Stimulated activated effector memory CD8-positive, alpha-beta T cell treated with anti-CD3 and anti-CD28 coated beads, Interleukin-12 subunit alpha, Interleukin-12 subunit beta, amount 100 ng/mL, for 72 hours (primary cell): ENCODE measurements around the gene GAS2L2.
A peak's percentile ranks its signal among the peaks of the same experiment; 100 is the strongest.

Source experiments
- ATAC-seq: fragments of 150-1000 bp; cut with Tn5 transposase; 2 replicates; pipeline ENCODE4 v1.10.0; 2021
- DNase-seq, 2 donors: peaks; one replicate each; pipeline ENCODE4 v3.0.0; 2021 to 2022; ENCODE audit warnings: low spot score in 2 of 2
- H3K27ac Mint-ChIP-seq: one replicate; pipeline ENCODE4 v1.8.0; 2022; ENCODE audit warnings: mild to moderate bottlenecking, mixed read lengths
- H3K36me3 Mint-ChIP-seq: one replicate; pipeline ENCODE4 v1.8.0; 2022; ENCODE audit warnings: mild to moderate bottlenecking, mixed read lengths
- H3K4me1 Mint-ChIP-seq: one replicate; pipeline ENCODE4 v1.8.0; 2022; ENCODE audit warnings: mixed read lengths
- H3K4me3 Mint-ChIP-seq: one replicate; pipeline ENCODE4 v1.8.0; 2022; ENCODE audit warnings: mild to moderate bottlenecking, mixed read lengths
- H3K9me3 Mint-ChIP-seq: one replicate; pipeline ENCODE4 v1.8.0; 2022; ENCODE audit warnings: mixed read lengths

Gene GAS2L2

GRCh38 chr17:35780950-35781349 is 27.9 kb upstream of the GAS2L2 start:
- no peak overlapping the region for H3K27ac Mint-ChIP-seq
- H3K9me3 Mint-ChIP-seq = no peaks in the 10 kb centered on the region
- no peak for DNase-seq
- no peaks in the 10 kb centered on the region for H3K4me1 Mint-ChIP-seq
- no peak overlapping the region for H3K4me3 Mint-ChIP-seq
- no peaks in the 10 kb centered on the region for H3K36me3 Mint-ChIP-seq
- no peak for ATAC-seq

DNA sequence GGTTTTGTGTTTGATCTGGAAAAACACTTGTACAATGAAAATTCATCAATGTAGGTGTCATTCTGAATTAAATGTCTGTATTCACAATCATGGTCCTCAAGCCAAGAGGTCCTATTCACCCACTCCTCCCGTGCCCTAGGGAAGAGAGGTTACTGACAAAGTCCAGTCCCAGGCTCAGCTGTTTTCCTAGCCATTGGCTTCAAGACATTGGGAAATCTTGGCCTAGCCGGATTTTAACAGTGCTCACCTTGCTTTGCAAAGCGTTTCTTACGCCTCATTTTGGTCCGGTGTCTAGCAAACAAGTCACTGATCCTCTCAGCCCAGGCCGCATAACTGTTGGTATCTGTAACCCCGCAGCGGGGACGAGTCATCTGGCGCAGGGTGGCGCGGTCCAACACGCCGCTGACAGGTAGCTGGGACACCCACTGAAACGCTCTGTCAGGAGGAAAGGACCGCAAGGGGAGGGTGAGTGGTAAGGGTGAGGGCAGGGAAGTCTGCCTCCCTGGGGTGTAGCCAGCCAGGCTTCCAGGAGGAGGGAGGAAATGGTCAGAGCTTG is 25.7 kb upstream of the GAS2L2 start:
- ATAC-seq (no peak), DNase-seq (no peak)
- H3K36me3 Mint-ChIP-seq = no peaks in the 10 kb centered on the region
- H3K27ac Mint-ChIP-seq = no peak overlapping the region
- no peaks in the 10 kb centered on the region for H3K4me1 Mint-ChIP-seq
- no peaks in the 10 kb centered on the region for H3K9me3 Mint-ChIP-seq
- no peak overlapping the region for H3K4me3 Mint-ChIP-seq

DNA sequence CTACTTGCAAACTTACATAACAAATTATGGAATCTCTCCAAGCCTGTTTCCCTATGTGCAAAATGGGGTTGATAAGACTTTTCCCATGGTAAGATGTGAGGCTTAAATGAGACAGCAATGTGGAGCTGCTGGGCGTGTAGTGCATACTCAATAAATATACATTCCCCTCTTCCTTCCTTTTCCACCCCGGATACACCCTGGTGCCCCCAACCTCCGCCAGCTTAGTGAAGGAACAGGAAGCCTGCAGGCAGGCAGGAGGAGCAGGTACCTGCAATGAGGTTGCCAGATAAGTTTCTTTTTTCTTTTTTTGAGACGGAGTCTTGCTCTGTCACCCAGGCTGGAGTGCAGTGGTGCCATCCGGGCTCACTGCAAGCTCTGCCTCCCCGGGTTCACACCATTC is 22.5 kb upstream of the GAS2L2 start:
- Mint-ChIP-seq H3K4me3 (no peak overlapping the region), H3K36me3 (no peaks in the 10 kb centered on the region), H3K9me3 (no peaks in the 10 kb centered on the region), H3K4me1 (no peaks in the 10 kb centered on the region), H3K27ac (no peak overlapping the region)
- no peak for ATAC-seq
- DNase-seq = no peak

- ATAC-seq (no peak), DNase-seq (no peak)
- no peak overlapping the region for H3K4me3 Mint-ChIP-seq
- no peaks in the 10 kb centered on the region for H3K36me3 Mint-ChIP-seq
- H3K9me3 Mint-ChIP-seq = no peaks in the 10 kb centered on the region
- H3K27ac Mint-ChIP-seq = no peak overlapping the region
- no peaks in the 10 kb centered on the region for H3K4me1 Mint-ChIP-seq
Measured at GRCh38 chr17:35775039-35775438, 22.0 kb upstream of the GAS2L2 start.

- Mint-ChIP-seq H3K4me3 (no peak overlapping the region), H3K9me3 (no peaks in the 10 kb centered on the region), H3K4me1 (no peaks in the 10 kb centered on the region), H3K27ac (no peak overlapping the region), H3K36me3 (no peaks in the 10 kb centered on the region)
- ATAC-seq (no peak), DNase-seq (no peak)
Measured at GRCh38 chr17:35774499-35774898, 21.5 kb upstream of the GAS2L2 start.

GRCh38 chr17:35773679-35774425 is 20.8 kb upstream of the GAS2L2 start:
- Mint-ChIP-seq H3K27ac (no peak overlapping the region), H3K36me3 (no peaks in the 10 kb centered on the region), H3K4me3 (no peak overlapping the region), H3K9me3 (no peaks in the 10 kb centered on the region), H3K4me1 (no peaks in the 10 kb centered on the region)
- ATAC-seq (peak; percentile 28), DNase-seq (no peak)

- no peaks in the 10 kb centered on the region for H3K4me1 Mint-ChIP-seq
- H3K4me3 Mint-ChIP-seq = no peak overlapping the region
- ATAC-seq (peak; percentile 22), DNase-seq (no peak)
- no peaks in the 10 kb centered on the region for H3K9me3 Mint-ChIP-seq
- no peaks in the 10 kb centered on the region for H3K36me3 Mint-ChIP-seq
- no peak overlapping the region for H3K27ac Mint-ChIP-seq
Measured at GRCh38 chr17:35773129-35773528, 20.1 kb upstream of the GAS2L2 start.

- Mint-ChIP-seq H3K4me3 (no peak overlapping the region), H3K27ac (no peak overlapping the region), H3K4me1 (peaks cover under 1% of the 10 kb centered on the region), H3K36me3 (no peaks in the 10 kb centered on the region), H3K9me3 (no peaks in the 10 kb centered on the region)
- no peak for ATAC-seq
- DNase-seq = no peak
Measured at GRCh38 chr17:35769895-35770486, 17.0 kb upstream of the GAS2L2 start.

DNA sequence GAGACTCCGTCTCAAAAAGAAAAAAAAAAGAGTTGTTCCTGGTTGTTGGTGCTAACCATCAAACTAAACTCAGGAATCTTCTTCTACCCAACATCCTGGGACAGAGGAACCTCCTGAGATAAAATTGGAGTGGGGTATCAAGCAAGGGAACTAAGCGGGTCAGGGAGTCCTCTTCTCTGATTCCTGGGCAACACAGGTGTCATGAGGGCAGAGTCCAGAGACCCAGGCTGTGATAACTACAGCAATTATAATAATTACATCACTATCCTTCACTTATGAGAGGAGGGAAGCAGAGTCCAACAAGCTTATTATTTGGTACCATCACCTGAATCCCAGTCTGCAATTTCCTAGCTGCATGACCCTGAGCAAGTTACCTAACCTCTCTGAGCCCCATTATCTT is 15.8 kb upstream of the GAS2L2 start:
- Mint-ChIP-seq H3K36me3 (peaks cover 4% of the 10 kb centered on the region), H3K9me3 (no peaks in the 10 kb centered on the region), H3K27ac (no peak overlapping the region), H3K4me3 (no peak overlapping the region), H3K4me1 (peaks cover 7% of the 10 kb centered on the region)
- ATAC-seq = no peak
- no peak for DNase-seq

DNA sequence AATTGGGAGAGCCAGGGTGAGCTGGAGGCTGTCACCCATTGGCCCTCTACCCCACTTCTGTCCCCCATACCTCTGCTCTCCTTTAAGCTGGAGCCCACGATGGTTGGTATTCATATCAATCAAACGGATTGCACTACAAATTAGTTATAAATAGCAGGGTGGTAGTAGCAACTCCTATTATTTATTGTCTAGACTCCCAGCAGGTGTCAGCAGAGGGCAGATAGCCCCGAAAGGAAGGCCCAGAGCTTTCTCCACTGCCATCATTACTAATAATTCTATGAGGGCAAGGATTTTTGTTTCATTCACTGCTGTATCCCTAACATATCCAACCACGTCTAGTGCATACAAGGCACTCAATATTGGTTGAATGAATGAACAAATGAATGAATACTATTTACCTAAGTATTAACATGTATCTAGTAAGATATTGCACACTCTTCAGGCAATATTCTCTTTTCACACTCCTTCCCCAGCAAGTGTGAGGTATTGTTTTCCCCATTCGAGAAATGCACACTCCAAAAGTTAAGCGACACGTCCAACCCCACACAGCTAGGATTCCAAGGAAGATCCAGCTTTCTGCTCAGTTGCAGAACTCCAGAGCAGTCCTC is 14.0 kb upstream of the GAS2L2 start:
- Mint-ChIP-seq H3K4me3 (no peak overlapping the region), H3K27ac (no peak overlapping the region), H3K4me1 (peaks cover 7% of the 10 kb centered on the region), H3K9me3 (no peaks in the 10 kb centered on the region), H3K36me3 (peaks cover 4% of the 10 kb centered on the region)
- DNase-seq = no peak
- ATAC-seq = no peak

- H3K36me3 Mint-ChIP-seq = peaks cover 4% of the 10 kb centered on the region
- H3K9me3 Mint-ChIP-seq = no peaks in the 10 kb centered on the region
- H3K27ac Mint-ChIP-seq = no peak overlapping the region
- DNase-seq = no peak
- peaks cover 7% of the 10 kb centered on the region for H3K4me1 Mint-ChIP-seq
- H3K4me3 Mint-ChIP-seq = no peak overlapping the region
- no peak for ATAC-seq
Measured at GRCh38 chr17:35766489-35766877, 13.4 kb upstream of the GAS2L2 start.

DNA sequence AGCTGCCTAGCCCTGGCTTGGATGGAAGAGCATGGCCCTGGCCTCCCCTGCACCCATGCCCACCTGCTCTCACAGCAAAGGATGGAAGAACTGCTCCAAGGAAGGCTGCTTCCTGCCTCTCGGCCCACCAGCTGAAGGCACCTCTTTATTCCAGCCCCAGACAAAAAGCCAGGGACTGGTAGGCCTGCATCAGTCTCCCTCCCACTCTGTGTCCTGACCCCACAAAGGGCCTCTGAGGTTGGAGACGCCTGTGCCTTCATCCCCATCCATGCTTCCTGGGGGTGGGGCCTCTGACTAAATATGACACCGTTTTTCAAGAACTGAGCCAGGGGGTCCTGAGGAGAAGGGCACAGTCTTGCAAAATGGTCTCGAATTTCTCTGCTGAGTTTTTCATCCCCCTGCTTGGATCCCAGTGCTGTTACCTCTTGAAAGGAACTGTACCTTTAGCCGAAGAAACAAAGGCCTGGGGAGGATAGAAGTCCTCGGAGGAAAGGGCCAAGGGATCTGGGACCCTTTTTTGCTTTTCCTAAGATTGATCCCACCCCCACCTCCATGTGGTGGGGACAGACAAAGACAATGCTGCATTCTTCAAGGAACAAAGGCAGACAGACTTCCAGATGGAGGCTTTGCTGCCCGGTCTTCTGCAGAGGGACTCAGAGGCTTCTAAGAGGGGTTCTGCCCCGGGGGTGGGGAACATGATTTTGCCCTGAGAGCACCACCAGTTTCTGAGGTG is 12.9 kb upstream of the GAS2L2 start:
- Mint-ChIP-seq H3K27ac (no peak overlapping the region), H3K9me3 (no peaks in the 10 kb centered on the region), H3K36me3 (peaks cover 4% of the 10 kb centered on the region), H3K4me3 (peak overlapping the region; percentile 90), H3K4me1 (peaks cover 7% of the 10 kb centered on the region)
- ATAC-seq = no peak
- no peak for DNase-seq

GRCh38 chr17:35765086-35765710 is 12.2 kb upstream of the GAS2L2 start:
- H3K36me3 Mint-ChIP-seq = peaks cover 4% of the 10 kb centered on the region
- H3K9me3 Mint-ChIP-seq = no peaks in the 10 kb centered on the region
- no peak for DNase-seq
- H3K4me1 Mint-ChIP-seq = peaks cover 7% of the 10 kb centered on the region
- H3K27ac Mint-ChIP-seq = no peak overlapping the region
- no peak for ATAC-seq
- peak overlapping the region; percentile 90 for H3K4me3 Mint-ChIP-seq

DNA sequence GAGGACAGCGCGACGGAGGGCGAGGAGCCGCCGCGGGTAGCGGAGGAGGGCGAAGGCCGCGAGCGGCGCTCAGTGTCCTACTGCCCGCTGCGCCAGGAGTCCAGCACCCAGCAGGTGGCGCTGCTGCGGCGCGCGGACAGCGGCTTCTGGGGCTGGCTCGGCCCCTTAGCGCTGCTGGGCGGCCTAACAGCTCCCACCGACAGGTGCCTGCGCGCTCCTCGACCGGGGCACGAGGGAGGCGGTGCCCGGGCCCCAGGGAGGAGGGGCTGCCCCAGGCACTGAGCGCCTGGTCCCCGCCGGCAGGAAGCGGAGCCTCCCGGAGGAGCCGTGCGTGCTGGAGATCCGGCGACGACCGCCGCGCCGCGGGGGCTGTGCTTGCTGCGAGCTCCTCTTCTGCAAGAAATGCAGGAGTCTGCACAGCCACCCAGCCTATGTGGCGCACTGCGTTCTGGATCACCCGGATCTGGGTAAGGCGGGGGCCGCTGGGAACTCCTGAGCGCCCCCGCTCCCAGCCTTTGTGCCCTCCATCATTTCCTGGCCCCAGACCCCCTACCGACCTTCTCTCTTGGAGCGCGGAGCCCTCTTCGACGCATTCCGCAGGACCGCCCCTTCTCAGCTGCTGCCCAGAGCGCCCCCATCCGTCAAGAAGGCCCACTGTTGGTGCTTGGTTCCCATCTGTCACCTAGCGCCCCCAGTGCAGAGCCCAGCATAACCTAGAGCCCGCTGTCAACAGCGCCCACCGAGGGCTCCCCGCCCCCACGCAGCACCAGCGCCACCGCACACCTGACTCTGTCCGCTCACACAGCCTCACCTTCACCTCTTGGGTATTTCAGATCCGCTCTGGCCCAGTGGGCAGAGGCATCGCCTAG is 11.3 kb upstream of the GAS2L2 start:
- peaks cover 7% of the 10 kb centered on the region for H3K4me1 Mint-ChIP-seq
- peak; percentile 96 for ATAC-seq
- peak overlapping the region; percentile 90 for H3K4me3 Mint-ChIP-seq
- peaks cover 4% of the 10 kb centered on the region for H3K36me3 Mint-ChIP-seq
- no peaks in the 10 kb centered on the region for H3K9me3 Mint-ChIP-seq
- peak; percentile 95 to 96 for DNase-seq
- no peak overlapping the region for H3K27ac Mint-ChIP-seq
